OCI-LY7 (cell line): ENCODE results near the gene PLEKHG7. TPM values are rescaled to one million over a fixed set of nuclear protein-coding genes. Genes with fewer than 3 reads are reported as not detected.
"Not testable (repeated sequence)": the region's sequence is repeated elsewhere in the genome, so short reads cannot be mapped to it uniquely, and the experiment has no call there.

Source experiments
- Bru-seq: library from RNA; stranded (reverse); fragments of 400-500 nt; gene quantifications from one replicate; lab custom pipeline; 2021; lab: Mats Ljungman, UMichigan
- BruChase-seq, 2 experiments: library from RNA; stranded (reverse); fragments of 400-500 nt; gene quantifications; one replicate each; lab custom pipeline; 2021; lab: Mats Ljungman, UMichigan
- BruUV-seq: library from RNA; stranded (reverse); fragments of 400-500 nt; replicated peaks from 2 replicates; lab custom pipeline; 2021; lab: Mats Ljungman, UMichigan
- CTCF ChIA-PET: fragments of 300-600 bp; sonication (Branson Sonifier 250); formaldehyde crosslinking; loops from one replicate; lab custom pipeline; 2022; ENCODE audit warnings: antibody characterized with exemption; ENCODE audit not compliant: unreplicated experiment; lab: Charles Lee
- POLR2A ChIA-PET: fragments of 300-600 bp; sonication (Branson Sonifier 250); formaldehyde crosslinking; loops from one replicate; lab custom pipeline; 2022; ENCODE audit warnings: antibody characterized with exemption; lab: Charles Lee
- DNase-seq: peaks from one replicate; pipeline ENCODE4 v3.0.0-alpha.2; 2015; ENCODE audit warnings: low spot score
- H2AFZ ChIP-seq: fragments of 200-600 bp; sonication (generic), shearing (Covaris generic); 2 replicates; pipeline ENCODE4 v1.6.1; 2014; ENCODE audit warnings: mild to moderate bottlenecking, antibody characterized with exemption, low read length, moderate library complexity
- H3K27ac ChIP-seq: fragments of 200-600 bp; sonication (generic); 2 replicates; pipeline ENCODE4 v1.5.1; 2014; ENCODE audit warnings: mixed run types, low read depth, mild to moderate bottlenecking, moderate library complexity, low read length, inconsistent platforms; ENCODE audit not compliant: poor library complexity, severe bottlenecking
- H3K36me3 ChIP-seq: fragments of 200-600 bp; sonication (generic); 2 replicates; pipeline ENCODE4 v1.6.1; 2014; ENCODE audit warnings: mild to moderate bottlenecking, antibody characterized with exemption, low read length, moderate library complexity, mixed read lengths; ENCODE audit not compliant: insufficient read depth
- H3K4me1 ChIP-seq: fragments of 200-600 bp; sonication (generic); 2 replicates; pipeline ENCODE4 v1.5.1; 2014; ENCODE audit warnings: mild to moderate bottlenecking, low read length; ENCODE audit not compliant: insufficient read depth, poor library complexity, severe bottlenecking
- H3K4me2 ChIP-seq: fragments of 200-600 bp; sonication (generic); 2 replicates; pipeline ENCODE4 v1.6.1; 2014; ENCODE audit warnings: mild to moderate bottlenecking, low read length
- H3K4me3 ChIP-seq: fragments of 200-600 bp; sonication (generic); 2 replicates; pipeline ENCODE4 v1.5.1; 2014; ENCODE audit warnings: mild to moderate bottlenecking, low read depth, low read length; ENCODE audit not compliant: poor library complexity, severe bottlenecking
- H3K79me2 ChIP-seq: fragments of 200-600 bp; sonication (generic); 2 replicates; pipeline ENCODE4 v1.6.1; 2016; ENCODE audit warnings: low read depth, mild to moderate bottlenecking, low read length, moderate library complexity, mixed read lengths; ENCODE audit not compliant: insufficient read depth
- H3K9me2 ChIP-seq: fragments of 200-600 bp; sonication (generic); 2 replicates; pipeline ENCODE4 v1.6.1; 2016; ENCODE audit warnings: mild to moderate bottlenecking, low read length, mixed read lengths; ENCODE audit not compliant: insufficient read depth
- H3K9me3 ChIP-seq: fragments of 200-600 bp; sonication (generic); 2 replicates; pipeline ENCODE4 v1.6.1; 2014; ENCODE audit warnings: mild to moderate bottlenecking, mixed run types, low read length, mixed read lengths
- H4K20me1 ChIP-seq: fragments of 200-600 bp; sonication (generic); 2 replicates; pipeline ENCODE4 v1.6.1; 2014; ENCODE audit warnings: mild to moderate bottlenecking, antibody characterized with exemption, low read length, moderate library complexity, mixed read lengths; ENCODE audit not compliant: insufficient read depth
- CTCF ChIP-seq: fragments of 200-600 bp; sonication (generic); conservative IDR thresholded peaks from 2 replicates; pipeline ENCODE4 v1.5.1; 2014; ENCODE audit warnings: mild to moderate bottlenecking, antibody characterized with exemption, low read length, moderate library complexity, mixed read lengths
- EZH2phosphoT487 ChIP-seq: fragments of 200-600 bp; sonication (generic); IDR thresholded peaks from 2 replicates; pipeline ENCODE4 v1.6.1; 2018; ENCODE audit warnings: low read depth, borderline replicate concordance, mild to moderate bottlenecking, mixed run types, antibody characterized with exemption, low read length, moderate library complexity, mixed read lengths
- intact Hi-C: fragments of 100-400 bp; cut with micrococcal nuclease; formaldehyde crosslinking; loops from one replicate; pipeline ENCODE4 v1.10.0; 2022; ENCODE audit not compliant: unreplicated experiment
- long read RNA-seq: library from polyadenylated mRNA; stranded (forward); transcript quantifications from one replicate; pipeline ENCODE4 v2.0.0, GENCODE V29; 2022
- total RNA-seq, 2 experiments: library from RNA; depleted of rRNA in 1 of 2; stranded (reverse); fragments of >200 nt in 1 of 2; shearing (Covaris generic) in 1 of 2; gene quantifications; 2 replicates each; pipeline ENCODE4 v1.2.3, GENCODE V29; 2014 to 2022

The PLEKHG7 gene
- total RNA-seq (2014; rRNA removed; shearing (Covaris generic)) (not detected in 2 replicates), total RNA-seq (2022) (0.29 TPM in 1 of 2 replicates, not detected in the other), Bru-seq, nascent RNA (percentile 13 among the genes with signal in this experiment), BruChase-seq, experiment 1, labeled RNA remaining after a 6-hour chase (percentile 10 among the genes with signal in this experiment), BruChase-seq, experiment 2, labeled RNA remaining after a 2-hour chase (percentile 12 among the genes with signal in this experiment)
- long read RNA-seq: 0 reads

GRCh38 chr12:92702754-92703679 lies at the start of gene PLEKHG7:
Gene PLEKHG7 (plus strand): TSS chr12:92702989. CDS start chr12:92706632, 3,643 bp downstream.
- TF ChIP-seq CTCF (no peak), EZH2phosphoT487 (no peak)
- peaks cover 8% of the 10 kb centered on the region for H3K4me1 ChIP-seq
- peak; percentile 3 for DNase-seq
- H3K36me3 ChIP-seq: no peaks in the 10 kb centered on the region
- peak within 1 kb of the TSS; percentile 30 for H3K4me2 ChIP-seq
- no peaks in the 10 kb centered on the region for H3K79me2 ChIP-seq
- no peaks in the 10 kb centered on the region for H3K9me3 ChIP-seq
- BruUV-seq: no TSS peak
- H4K20me1 ChIP-seq: no peaks in the 10 kb centered on the region
- ChIA-PET POLR2A (interaction anchor here (1.1 kb wide), 1 partner anchor 10 kb away, joined by 3 read pairs; no protein-coding TSS in a partner anchor), CTCF (interaction anchor here (0.5 kb wide), 1 partner anchor 31 kb away, joined by 3 read pairs; no protein-coding TSS in a partner anchor)
- intact Hi-C loops: no loop called here
- H3K9me2 ChIP-seq: no peaks in the 10 kb centered on the region
- peak within 1 kb of the TSS; percentile 57; the same call in 1 of the 2 replicates for H2AFZ ChIP-seq
- H3K4me3 ChIP-seq: no peak within 1 kb of the TSS
- H3K27ac ChIP-seq: no peak within 1 kb of the TSS

- H3K4me2 ChIP-seq, H3K79me2 ChIP-seq, H3K4me3 ChIP-seq, BruUV-seq, H3K9me2 ChIP-seq, H3K27ac ChIP-seq, POLR2A ChIA-PET, CTCF ChIA-PET, H3K9me3 ChIP-seq, H3K36me3 ChIP-seq, H4K20me1 ChIP-seq, H2AFZ ChIP-seq, DNase-seq, H3K4me1 ChIP-seq: not testable (repeated sequence)
- intact Hi-C loops: loop anchor here (5.0 kb wide), 2 partner anchors 1272 to 1287 kb away; no protein-coding TSS in a partner anchor
Observed at GRCh38 chr12:92654256-92654655, 48.5 kb upstream of the PLEKHG7 start.

- ChIA-PET CTCF (no interaction called here), POLR2A (no interaction called here)
- Histone ChIP-seq H2AFZ (no peak overlapping the region), H3K4me1 (no peaks in the 10 kb centered on the region), H3K36me3 (no peaks in the 10 kb centered on the region), H3K79me2 (no peaks in the 10 kb centered on the region), H3K4me2 (no peak overlapping the region), H4K20me1 (no peaks in the 10 kb centered on the region), H3K4me3 (no peak overlapping the region), H3K27ac (no peak overlapping the region), H3K9me3 (no peaks in the 10 kb centered on the region), H3K9me2 (no peaks in the 10 kb centered on the region)
- no TSS peak for BruUV-seq
- intact Hi-C loops: loop anchor here (5.0 kb wide), 2 partner anchors 1273 to 1288 kb away; no protein-coding TSS in a partner anchor
- TF ChIP-seq EZH2phosphoT487: no peak
- TF ChIP-seq CTCF: no peak
- DNase-seq: no peak
Observed at GRCh38 chr12:92654929-92655328, 47.9 kb upstream of the PLEKHG7 start.
